ENCODE measurements around the gene MLLT10.
"Not testable (repeated sequence)": the region's sequence is repeated elsewhere in the genome, so short reads cannot be mapped to it uniquely, and the experiment has no call there.

MLLT10 gene

GRCh38 chr10:21588159-21588558 lies 54.1 kb downstream of the MLLT10 start:
- not testable (repeated sequence) for DNase-seq

DNA sequence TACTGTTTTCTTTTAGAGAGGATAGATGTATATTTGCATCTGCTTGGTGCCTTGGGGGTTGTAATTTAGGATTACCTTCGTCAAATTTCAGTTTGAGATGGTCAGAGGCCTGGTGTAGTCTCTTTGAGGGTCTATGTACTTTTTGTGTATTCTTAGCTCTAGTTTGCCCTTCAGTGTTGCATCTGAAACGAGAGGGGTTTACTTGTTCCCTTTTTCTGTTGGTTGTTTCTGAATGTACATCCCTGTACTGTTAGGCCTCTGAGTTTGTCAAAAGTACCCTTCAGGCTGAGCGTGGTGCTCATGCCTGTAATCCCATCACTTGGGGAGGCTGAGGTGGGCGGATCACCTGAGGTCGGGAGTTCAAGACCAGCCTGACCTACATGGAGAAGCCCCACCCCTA lies 60.0 kb downstream of the MLLT10 start:
- DNase-seq, result no peak

DNA sequence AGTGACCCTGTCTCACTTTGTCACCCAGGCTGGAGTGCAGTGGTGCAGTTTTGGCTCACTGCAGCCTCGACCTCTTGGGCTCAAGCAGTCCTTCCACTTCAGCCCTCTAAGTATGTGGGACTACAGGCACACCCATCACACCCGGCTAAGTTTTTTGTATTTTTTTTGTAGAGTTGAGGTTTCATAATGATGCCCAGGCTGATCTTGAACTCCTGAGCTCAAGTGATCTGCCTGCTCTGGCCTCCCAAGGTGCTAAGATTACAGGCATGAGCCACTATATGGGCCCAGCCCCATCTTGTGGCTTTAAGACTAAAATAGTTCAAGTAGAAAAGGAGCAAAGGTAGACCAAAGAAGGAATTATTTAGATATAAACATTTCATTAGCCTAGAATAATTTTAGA lies 65.5 kb downstream of the MLLT10 start:
- DNase-seq, result no peak

- no peak for DNase-seq
Observed at GRCh38 chr10:21600804-21601433, 66.9 kb downstream of the MLLT10 start.

- DNase-seq, result no peak
Observed at GRCh38 chr10:21602313-21602712, 68.3 kb downstream of the MLLT10 start.

DNA sequence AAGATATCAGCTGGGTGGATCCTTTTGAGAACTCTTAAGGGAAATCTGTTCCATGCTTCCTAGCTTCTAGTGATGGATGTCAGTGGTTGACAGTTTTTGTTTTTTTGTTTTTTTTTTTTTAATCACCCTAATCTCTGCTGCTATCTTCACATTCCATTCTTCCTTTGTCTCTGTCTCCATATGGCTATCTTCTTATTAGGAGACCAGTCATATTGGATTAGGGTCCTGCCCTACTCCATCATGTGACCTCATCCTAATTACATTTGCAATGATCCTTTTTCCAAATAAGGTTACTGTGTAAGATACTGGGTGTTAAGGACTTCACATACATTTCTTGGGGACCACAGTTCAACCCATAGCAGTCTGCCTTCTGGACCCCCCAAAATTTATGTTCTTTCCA lies 69.7 kb downstream of the MLLT10 start:
- DNase-seq, result no peak

- no peak for DNase-seq
Observed at GRCh38 chr10:21604651-21605050, 70.6 kb downstream of the MLLT10 start.

DNA sequence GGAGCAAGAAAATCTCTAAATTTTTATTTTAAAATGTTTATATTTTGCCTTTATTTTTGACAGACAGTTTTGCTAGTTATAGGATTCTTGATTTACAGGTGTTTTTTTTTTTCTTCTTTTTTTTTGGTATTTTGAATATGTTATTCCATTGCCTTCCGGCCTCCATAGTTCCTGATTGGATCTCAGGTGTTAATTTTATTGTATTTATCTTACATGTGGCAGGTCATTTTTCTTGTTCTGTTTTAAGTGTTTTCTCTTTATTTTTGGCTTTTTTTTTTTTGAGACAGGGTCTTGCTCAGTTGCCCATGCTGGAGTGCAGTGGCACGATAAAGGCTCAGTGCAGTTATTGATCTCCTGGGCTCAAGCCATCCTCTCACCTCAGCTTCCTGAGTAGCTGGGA lies 73.9 kb downstream of the MLLT10 start:
- DNase-seq, result no peak

- DNase-seq, result no peak
Observed at GRCh38 chr10:21614000-21614399, 80.0 kb downstream of the MLLT10 start.

GRCh38 chr10:21617267-21617666 lies 83.2 kb downstream of the MLLT10 start:
- no peak for DNase-seq

DNA sequence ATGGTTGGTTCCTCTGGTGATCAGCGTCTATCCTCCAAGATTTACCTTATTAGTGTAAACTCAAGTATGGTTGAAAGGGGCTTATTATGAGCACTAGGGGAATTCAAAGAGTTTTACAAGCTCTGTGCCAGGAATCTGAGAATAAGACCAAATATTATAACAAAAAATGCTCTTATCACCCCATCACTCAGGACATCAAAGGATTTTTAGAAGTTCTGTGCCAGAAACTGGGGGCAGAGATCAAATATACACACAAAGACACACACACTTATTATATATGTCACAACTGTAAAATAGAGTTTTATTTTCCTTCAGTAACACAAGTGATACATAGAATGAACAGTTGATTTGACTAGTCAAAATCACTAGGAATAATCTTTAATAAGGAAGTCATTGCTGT lies 89.3 kb downstream of the MLLT10 start:
- DNase-seq, result no peak

DNA sequence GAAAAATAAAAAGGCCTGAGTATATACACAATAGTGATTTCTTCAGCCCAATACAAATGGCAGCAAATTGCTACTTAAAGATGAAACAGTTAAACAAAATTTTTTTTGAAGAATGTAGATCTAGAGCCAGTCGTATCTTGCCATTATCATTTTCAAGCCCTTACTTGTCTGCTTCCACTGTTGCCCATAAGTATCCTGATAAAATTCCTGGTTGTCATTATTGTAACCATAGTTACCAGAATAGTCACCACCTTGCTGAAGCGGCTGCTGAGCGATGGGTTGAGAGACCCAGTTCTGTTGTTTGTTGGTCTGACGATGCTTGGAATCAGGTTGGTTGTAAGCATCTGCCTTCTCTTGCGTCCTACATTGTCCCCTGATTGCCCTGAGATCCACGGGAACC lies 90.4 kb downstream of the MLLT10 start:
- not testable (repeated sequence) for DNase-seq

- DNase-seq, result no peak
Observed at GRCh38 chr10:21624951-21625350, 90.9 kb downstream of the MLLT10 start.

GRCh38 chr10:21625623-21626229 lies 91.7 kb downstream of the MLLT10 start:
- DNase-seq, result no peak

DNA sequence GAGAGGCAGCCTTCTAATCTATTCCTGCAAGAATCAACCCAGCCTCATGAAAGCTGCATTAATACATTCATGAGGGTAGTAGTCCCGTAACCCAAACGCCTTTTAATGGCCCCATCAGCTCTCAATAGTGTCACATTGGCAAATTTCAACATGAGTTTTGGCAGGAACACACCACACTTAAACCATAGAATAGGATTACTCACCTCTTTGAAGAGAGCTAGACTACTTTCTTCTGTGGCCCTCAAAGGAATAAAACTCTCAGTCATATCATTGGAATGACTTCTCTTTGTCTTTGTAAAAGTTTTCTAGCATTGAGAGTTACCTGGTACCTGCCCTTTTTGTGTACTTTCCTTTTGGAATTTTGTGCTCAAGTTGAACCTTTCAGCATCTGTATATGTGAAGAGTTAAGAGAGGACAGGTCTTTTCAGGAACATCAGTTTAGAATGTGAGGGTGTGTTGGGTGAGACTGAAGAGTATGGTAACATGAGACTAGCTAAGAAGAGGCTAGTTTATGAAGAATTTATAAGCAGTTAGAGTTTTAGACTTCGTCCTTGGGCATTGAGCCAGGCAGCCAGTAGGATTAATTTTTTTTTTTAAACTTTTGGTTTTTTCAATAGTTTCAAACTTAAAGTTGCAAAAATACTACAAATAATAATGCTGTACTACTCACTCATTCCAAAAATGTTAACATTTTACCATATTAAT lies 92.6 kb downstream of the MLLT10 start:
- DNase-seq, result no peak

- no peak for DNase-seq
Observed at GRCh38 chr10:21627331-21627730, 93.3 kb downstream of the MLLT10 start.

- no peak for DNase-seq
Observed at GRCh38 chr10:21628023-21628422, 94.0 kb downstream of the MLLT10 start.

DNA sequence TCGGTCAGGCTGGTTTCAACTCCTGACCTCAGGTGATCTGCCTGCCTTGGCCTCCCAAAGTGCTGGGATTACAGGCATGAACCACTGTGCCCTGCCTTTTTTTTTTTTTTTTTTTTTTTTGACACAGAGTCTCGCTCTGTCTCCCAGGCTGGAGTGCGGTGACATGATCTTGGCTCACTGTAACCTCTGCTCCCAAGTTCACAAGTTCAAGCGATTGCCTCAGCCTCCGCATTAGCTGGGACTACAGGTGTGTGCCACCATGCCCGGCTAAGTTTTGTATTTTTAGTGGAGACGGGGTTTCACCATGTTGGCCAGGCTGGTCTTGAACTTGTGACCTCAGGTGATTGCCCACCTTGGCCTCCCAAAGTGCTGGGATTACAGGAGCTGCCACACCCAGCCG lies 94.6 kb downstream of the MLLT10 start:
- DNase-seq, result not testable (repeated sequence)

DNA sequence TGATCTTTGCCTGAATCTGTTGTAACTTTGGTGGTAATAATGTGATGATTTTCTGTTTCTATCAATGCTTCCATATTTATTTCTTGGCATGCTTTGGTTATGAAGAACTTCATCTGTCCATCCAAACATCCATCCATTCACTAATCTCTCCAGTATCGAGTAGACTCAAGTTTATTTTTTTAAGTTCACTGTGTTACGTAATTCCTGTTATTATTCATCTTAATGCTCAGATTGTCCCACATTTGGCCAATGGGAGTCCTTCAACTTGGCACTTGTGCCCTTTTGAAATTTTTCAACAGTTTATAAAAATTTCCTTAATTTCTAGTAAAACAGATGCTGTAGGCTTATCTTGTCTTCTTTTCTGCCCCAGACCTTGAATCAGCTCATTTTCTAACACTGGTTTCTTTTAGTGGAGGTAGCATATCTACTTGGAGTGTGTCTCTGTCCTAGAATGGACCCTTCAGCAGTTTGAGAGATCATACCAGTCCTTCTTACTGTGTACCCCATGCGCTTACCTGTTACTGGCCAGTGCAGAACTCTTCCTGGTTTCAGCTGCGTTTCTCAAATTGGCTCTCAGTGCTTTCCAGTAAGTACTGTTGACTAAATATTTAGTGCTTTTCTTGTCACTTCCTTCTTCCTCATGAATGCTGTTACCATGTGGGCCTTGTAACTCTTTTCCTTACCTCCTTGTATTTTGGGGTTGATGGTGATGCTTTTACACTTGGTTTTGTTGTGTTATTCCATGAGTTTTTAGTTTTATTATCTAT lies 100.8 kb downstream of the MLLT10 start:
- no peak for DNase-seq

- no peak for DNase-seq
Observed at GRCh38 chr10:21637795-21638194, 103.8 kb downstream of the MLLT10 start.

DNA sequence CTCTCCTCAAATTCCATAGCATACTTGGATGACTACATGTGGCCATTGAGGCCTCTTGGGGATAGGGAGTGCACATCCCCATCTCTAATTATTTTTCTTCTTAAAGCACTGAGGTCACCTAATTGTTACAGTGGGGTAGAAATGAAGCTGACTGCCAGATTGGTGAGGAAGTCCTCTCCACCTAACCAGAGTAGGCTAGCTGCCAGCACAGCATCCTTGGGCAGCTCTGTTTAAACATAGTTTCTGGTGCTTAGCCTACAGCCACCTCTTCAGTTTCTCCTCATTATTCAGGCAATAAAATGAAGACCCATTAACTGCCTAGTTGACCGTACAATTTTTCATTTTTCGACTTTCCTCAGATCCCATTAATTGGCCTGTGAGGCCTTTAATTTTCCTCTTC lies 104.6 kb downstream of the MLLT10 start:
- no peak for DNase-seq

DNA sequence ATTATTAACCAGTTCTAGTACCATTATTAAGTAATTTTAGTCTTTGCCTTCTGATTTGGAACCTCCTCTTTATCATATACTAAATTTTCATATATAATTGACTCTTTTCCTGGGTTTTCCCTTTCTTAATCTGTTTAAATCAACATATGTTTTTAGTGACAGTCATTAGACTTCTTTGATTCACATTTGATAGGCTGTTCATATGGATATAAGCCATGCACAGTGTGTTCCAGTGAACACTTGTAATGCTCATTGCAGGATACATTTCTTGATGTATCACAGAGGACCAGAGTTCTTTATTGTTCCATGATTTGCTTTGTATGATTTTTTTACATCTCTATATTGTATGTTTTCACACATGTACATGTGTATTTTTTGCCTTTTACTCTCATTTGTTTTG lies 114.0 kb downstream of the MLLT10 start:
- no peak for DNase-seq

DNA sequence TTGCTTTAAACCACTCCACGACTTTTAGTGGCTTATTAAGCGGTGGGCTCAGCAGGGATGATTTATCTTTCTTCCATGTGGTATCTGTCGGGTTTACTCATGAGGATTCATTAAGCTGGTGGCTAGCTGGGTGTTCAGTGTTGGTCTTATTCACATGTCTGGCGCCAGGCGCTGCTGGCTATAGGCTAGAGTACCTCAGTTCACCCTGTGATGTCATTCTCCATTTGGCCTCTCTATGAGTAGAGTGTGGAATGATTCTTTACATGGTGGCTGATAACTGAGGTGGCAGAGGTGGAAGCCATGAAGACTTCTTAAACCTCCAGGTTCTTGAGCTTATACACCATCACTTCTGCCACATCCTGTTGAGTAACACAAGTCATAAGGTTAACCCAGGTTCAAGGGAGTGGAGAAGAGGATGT lies 115.4 kb downstream of the MLLT10 start:
- DNase-seq, result no peak

DNA sequence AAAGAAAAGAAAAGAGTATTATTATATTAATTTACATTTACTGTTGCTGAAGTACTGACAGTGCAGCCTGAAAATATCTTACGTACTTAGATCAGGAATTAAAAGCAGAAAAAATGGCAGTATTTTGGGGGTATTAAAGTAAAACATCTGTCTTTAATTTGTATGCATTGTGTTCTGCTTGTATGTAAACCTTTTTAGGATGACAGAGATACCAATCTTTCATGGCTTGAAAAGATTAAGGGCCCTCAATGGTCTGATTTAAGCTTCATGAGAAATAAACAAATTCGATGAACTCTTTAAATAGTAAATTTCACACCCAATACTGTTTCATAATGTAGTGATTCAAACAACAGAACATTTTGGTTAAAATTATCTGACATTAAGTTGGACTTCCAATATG lies 116.3 kb downstream of the MLLT10 start:
- DNase-seq, result no peak
